ENCODE data around the gene ARFRP1.

The ARFRP1 gene

GRCh38 chr20:63680427-63680826 lies 27.3 kb downstream of the ARFRP1 start:
- TF ChIP-seq, protein P1, sequence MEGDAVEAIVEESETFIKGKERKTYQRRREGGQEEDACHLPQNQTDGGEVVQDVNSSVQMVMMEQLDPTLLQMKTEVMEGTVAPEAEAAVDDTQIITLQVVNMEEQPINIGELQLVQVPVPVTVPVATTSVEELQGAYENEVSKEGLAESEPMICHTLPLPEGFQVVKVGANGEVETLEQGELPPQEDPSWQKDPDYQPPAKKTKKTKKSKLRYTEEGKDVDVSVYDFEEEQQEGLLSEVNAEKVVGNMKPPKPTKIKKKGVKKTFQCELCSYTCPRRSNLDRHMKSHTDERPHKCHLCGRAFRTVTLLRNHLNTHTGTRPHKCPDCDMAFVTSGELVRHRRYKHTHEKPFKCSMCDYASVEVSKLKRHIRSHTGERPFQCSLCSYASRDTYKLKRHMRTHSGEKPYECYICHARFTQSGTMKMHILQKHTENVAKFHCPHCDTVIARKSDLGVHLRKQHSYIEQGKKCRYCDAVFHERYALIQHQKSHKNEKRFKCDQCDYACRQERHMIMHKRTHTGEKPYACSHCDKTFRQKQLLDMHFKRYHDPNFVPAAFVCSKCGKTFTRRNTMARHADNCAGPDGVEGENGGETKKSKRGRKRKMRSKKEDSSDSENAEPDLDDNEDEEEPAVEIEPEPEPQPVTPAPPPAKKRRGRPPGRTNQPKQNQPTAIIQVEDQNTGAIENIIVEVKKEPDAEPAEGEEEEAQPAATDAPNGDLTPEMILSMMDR (IDR thresholded peaks at IDR 0.05): no peak

DNA sequence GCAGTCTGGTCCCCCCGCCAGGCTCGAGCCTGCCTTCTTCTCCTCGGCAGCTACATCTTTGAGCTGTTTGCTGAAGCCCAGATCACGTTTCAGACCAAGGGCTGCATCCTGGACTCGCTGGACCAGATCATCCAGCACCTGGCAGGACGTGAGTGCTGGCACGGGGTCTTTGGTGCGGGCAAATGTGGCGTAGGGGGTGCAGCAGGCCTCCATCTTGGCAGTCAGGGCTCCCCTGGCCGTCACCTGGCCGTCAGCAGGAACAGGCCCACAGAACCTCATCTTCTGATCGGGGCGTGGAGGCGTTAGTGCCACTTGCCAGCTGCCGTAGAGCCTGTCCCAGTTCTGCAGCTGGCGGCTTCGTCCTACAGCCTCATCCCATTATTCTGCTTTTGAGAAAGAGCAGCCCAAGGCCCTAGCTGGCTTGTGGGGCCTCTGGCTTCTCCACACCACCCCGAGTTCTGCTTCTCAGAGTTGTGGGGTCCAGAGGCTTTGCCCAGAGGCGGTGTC lies 27.9 kb downstream of the ARFRP1 start:
- TF ChIP-seq, protein P1 (IDR thresholded peaks at IDR 0.05): no peak

DNA sequence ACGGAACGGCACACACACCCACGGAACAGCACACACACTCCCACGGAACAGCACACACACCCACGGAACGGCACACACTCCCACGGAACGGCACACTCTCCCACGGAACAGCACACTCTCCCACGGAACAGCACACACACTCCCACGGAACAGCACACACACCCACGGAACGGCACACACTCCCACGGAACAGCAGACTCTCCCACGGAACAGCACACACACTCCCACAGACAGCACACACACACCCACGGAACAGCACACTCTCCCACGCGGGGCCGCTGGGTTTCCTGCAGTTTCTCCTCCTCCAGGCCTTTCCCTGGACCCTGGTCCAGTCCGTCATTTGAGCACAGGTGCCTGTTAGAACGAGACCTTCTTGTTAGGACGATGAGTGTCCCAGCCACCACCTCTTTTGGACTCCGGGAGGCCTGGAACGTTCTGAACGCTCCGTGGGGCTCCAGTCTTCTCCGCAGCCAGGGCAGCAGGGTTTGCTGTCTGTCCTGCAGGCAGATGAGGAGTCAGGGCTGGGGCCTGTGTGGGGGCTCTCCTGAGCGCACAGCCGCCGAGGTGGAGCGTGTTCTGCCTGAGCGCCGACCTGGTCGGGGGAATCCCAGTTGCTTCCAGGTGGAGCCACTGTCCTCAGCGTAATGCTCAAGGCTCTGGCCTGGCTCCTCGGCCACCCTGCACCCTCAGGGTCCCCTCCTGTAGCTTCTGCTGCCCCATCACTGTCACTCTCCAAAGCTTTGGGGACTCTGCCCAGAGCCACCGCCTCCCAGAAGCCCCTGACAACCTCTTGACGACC lies 28.9 kb downstream of the ARFRP1 start:
- TF ChIP-seq, protein P1 (IDR thresholded peaks at IDR 0.05): no peak

DNA sequence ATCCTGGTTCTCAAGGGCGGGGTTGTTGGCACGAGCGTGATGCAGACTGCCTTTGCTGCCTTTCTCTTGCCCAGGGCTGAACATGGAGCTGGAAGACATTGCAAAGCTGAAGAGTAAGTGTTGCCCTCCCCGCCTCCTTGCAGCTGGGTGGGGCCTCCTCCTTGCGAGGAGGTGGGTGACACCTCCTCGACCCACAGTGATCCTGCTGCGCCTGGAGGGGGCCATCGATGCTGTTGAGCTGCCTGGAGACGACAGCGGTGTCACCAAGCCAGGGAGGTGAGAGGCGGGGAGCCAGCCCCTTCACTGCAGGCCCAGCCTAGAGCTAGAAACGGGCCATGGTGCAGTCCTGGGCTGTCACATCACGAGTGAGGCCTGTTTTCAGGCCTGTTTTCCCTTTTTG lies 29.7 kb downstream of the ARFRP1 start:
- TF ChIP-seq, protein P1 (IDR thresholded peaks at IDR 0.05): no peak

DNA sequence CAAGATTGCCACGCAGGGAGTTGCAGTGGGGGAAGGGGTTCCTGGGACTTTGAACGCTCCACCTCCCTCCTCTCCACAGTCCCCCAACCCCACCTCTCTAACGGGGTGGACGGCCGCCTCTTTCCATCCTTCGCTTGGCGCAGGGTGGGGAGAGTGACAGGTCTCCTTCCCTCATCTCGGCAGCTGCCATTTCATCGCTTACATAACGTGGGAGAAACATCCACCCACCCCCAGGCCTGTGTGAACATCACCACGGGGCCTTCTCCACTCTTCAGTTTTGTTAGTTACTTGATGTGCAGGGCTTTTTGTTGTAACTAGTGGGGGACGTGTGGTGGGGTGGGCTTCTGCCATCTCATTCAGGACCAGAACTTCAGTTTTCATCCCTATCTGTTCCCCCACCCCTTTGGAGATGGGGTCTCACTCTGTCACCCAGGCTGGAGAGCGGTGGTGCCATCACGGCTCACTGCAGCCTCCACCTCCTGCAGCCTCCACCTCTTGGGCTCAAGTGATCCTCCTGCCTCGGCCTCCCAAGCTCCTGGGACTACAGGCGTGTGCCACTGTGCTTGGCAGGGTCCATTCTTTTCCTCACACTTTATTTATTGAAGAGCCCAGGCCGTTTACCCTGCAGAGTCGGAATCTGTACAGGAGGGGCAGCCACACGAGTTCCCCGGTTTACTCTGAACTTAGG lies 32.0 kb downstream of the ARFRP1 start:
- TF ChIP-seq, protein P1 (IDR thresholded peaks at IDR 0.05): no peak

DNA sequence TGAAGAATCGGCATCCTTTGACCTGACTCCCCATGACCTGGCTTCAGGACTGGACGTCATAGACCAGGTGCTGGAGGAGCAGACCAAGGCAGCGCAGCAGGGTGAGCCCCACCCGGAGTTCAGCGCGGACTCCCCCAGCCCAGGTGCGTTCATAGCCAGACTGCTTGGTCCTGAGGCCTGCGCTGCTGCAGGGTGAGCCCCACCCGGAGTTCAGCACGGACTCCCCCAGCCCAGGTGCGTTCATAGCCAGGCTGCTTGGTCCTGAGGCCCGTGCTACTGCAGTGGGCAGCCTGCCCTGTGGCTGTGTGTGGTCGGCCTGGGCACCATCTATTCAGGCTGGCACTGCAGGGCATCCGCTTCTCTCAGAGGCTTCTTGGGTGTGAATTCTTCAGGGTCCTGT lies 33.8 kb downstream of the ARFRP1 start:
- TF ChIP-seq, protein P1 (IDR thresholded peaks at IDR 0.05): no peak

- TF ChIP-seq, protein P1 (IDR thresholded peaks at IDR 0.05): no peak
Observed at GRCh38 chr20:63672666-63673065, 35.1 kb downstream of the ARFRP1 start.

Measured in LNCAP (cell line).